ENCODE data around the gene BRICD5.

GRCh38 chr16:2194166-2194834, 16.4 kb downstream of the BRICD5 start:
- TF ChIP-seq CTCF (IDR thresholded peaks at IDR 0.05) (no peak), POLR2A (IDR thresholded peaks at IDR 0.05) (no peak)

Measured in thyroid gland (tissue), 4 donors.